Heart right ventricle (tissue), 16 donors: ENCODE results near the gene LCN15. TPM values are rescaled to one million over a fixed set of nuclear protein-coding genes. Genes with fewer than 3 reads are reported as not detected.
A peak's percentile ranks its signal among the peaks of the same experiment; 100 is the strongest.
"Not testable (repeated sequence)": the region's sequence is repeated elsewhere in the genome, so short reads cannot be mapped to it uniquely, and the experiment has no call there.

Source experiments
- ATAC-seq, 8 donors: fragments of 200-7000 bp; cut with Tn5 transposase; one replicate each; pipeline ENCODE4 v1.9.1; 2020; ENCODE audit warnings: mild to moderate bottlenecking in 8 of 8, moderate library complexity in 8 of 8, moderate number of reproducible peaks in 1 of 8
- DNase-seq, 2 donors: peaks; one replicate each; pipeline ENCODE4 v3.0.0-alpha.2; 2020
- H3K27ac ChIP-seq, 10 donors: fragments of 200-600 bp; sonication (generic) in 2 of 10; one replicate each; pipeline versions ENCODE4 v1.5.0 to v1.8.0; 2020 to 2022; ENCODE audit warnings: mild to moderate bottlenecking in 3 of 10
- H3K27me3 ChIP-seq, 7 donors: fragments of 200-600 bp; one replicate each; pipeline ENCODE4 v1.8.0; 2021 to 2022; ENCODE audit warnings: mild to moderate bottlenecking in 2 of 7
- H3K36me3 ChIP-seq, 9 donors: fragments of 200-600 bp; sonication (generic) in 1 of 9; one replicate each; pipeline versions ENCODE4 v1.5.0 to v1.8.0; 2020 to 2022; ENCODE audit warnings: mild to moderate bottlenecking in 2 of 9
- H3K4me1 ChIP-seq, 9 donors: fragments of 200-600 bp; sonication (generic) in 1 of 9; one replicate each; pipeline versions ENCODE4 v1.5.0 to v1.8.0; 2020 to 2022; ENCODE audit warnings: mild to moderate bottlenecking in 4 of 9
- H3K4me3 ChIP-seq, 10 donors: fragments of 200-600 bp; sonication (generic) in 2 of 10; one replicate each; pipeline versions ENCODE4 v1.5.0 to v1.8.0; 2020 to 2022; ENCODE audit warnings: mild to moderate bottlenecking in 7 of 10, moderate library complexity in 2 of 10
- H3K9me3 ChIP-seq, 11 donors: fragments of 200-600 bp in 10 of 11; sonication (generic) in 2 of 11; one replicate each; pipeline versions ENCODE4 v1.5.0 to v1.8.0; 2013 to 2022; ENCODE audit warnings: mild to moderate bottlenecking in 2 of 11, control low read depth in 1 of 11, moderate library complexity in 1 of 11
- CTCF ChIP-seq, 9 donors: fragments of 200-600 bp; sonication (generic) in 2 of 9; IDR thresholded peaks; one replicate each; pipeline versions ENCODE4 v1.5.0 to v1.8.0; 2021 to 2022; ENCODE audit warnings: antibody characterized with exemption in 9 of 9, mild to moderate bottlenecking in 5 of 9, moderate library complexity in 1 of 9
- WGBS, 2 donors: extraction: QIAGEN DNeasy Blood & Tissue Kit; methylation state at CpG; one replicate each; pipeline ENCODE4 v1.1.7; 2013; ENCODE audit warnings: inconsistent platforms in 1 of 2; 5-methylcytosine and 5-hydroxymethylcytosine counted together
- intact Hi-C, 10 donors: fragments of 100-400 bp; cut with DNase I; formaldehyde crosslinking; loops; one replicate each; pipeline versions ENCODE4 v1.11.1 to v1.14.2; 2022
- polyA plus RNA-seq, 2 donors: library from polyadenylated mRNA; stranded (reverse); fragments of 200-250 nt; gene quantifications; one replicate each; pipeline ENCODE4 v1.2.3, GENCODE V29; 2013
- total RNA-seq, 10 donors: library from RNA; stranded (reverse); fragmentation: NEBNext Ultra II Directional in 3 of 10; extraction: Animal tissue kit (Norgen Biotek cat#: 25700) in 3 of 10; gene quantifications; one replicate each; pipeline versions ENCODE4 v1.2.1 to v1.2.4, GENCODE V29; 2021 to 2023
- donor health status: Arrhythmogenic right ventricular cardiomyopathy.
- donor health status: ischemic (EF 13 %, LVEDD 7.1; RV severe dilation, severe dysfunction).
- donor health status: healthy with polysubstance abuse.
- donor health status: DM: no; HTN: yes; CAD: no.
- donor health status: DM: no; HTN: no; CAD: no.
- donor health status: ischemic (EF 25% LVEDD 6.9; RV normal size, moderate dysfunction).
- donor health status: ischemic (EF 25% LVEDD 5.7; RV mildly dilated, moderate dysfunction).
- donor health status: healthy.
- donor health status: DM: yes; HTN: yes; CAD: no.
- donor health status: Ischemic cardiomyopathy.
- donor health status: ischemic (EF 35%, LVEDD 5.7; RV mildly dilated, moderate dysfunction).
- donor health status: nonischemic (EF 11% LVEDD 7.7; RV severe dilation, severe dysfunction).
- donor health status: DM: yes; HTN: yes; CAD: no.
- donor health status: PGD.
- donor health status: ischemic (EF 29% LVEDD 5.4; RV normal size, mild dysfunction).
- donor health status: nonischemic (EF 23%, LVEDD 6.1; RV moderate dilation, normal function).

The LCN15 gene
- total and polyA plus RNA-seq, 12 donors: 0.85 to 20.1 (median 1.3) TPM; not detected in 7

- ATAC-seq: peak in 2 of 8 donors; percentile 35
- WGBS, 2 donors: 13% methylated on average over 16 of the region's 16 CpGs
Observed at GRCh38 chr9:136769710-136770191, 5.4 kb upstream of the LCN15 start.

GRCh38 chr9:136766410-136767120, 2.2 kb upstream of the LCN15 start:
- H3K4me3 ChIP-seq, intact Hi-C loops, H3K9me3 ChIP-seq, H3K36me3 ChIP-seq, H3K27ac ChIP-seq, ATAC-seq: not testable (repeated sequence)
- peaks cover 0 to 32% (median 11%) of the 10 kb centered on the region in 7 donors for H3K27me3 ChIP-seq
- peak; percentile 49 to 50 for DNase-seq
- TF ChIP-seq CTCF (IDR thresholded peaks at IDR 0.05): peak; percentile 8 to 59 (median 46)
- H3K4me1 ChIP-seq: peaks cover 0 to 22% (median 4%) of the 10 kb centered on the region in 9 donors
- 36 to 41% methylated on average over 18 of the region's 18 CpGs for WGBS, 2 donors

More at GRCh38 chr9:136769710-136770191, 5.4 kb upstream of the LCN15 start:
- Histone ChIP-seq H3K4me1 (peaks cover 0 to 15% (median 4%) of the 10 kb centered on the region in 9 donors), H3K27me3 (peaks cover 0 to 12% (median 7%) of the 10 kb centered on the region in 7 donors), H3K4me3 (no peak overlapping the region), H3K36me3 (no peaks in the 10 kb centered on the region), H3K9me3 (peaks cover 0 to 12% (median 0%) of the 10 kb centered on the region in 11 donors), H3K27ac (no peak overlapping the region)
- no peak for DNase-seq
- TF ChIP-seq CTCF (IDR thresholded peaks at IDR 0.05): peak in 8 of 9 donors; percentile 23 to 52 (median 48)
- intact Hi-C loops: no loop called here

GRCh38 chr9:136765745-136766409, 1.6 kb upstream of the LCN15 start:
- H3K4me3 ChIP-seq, H3K36me3 ChIP-seq, ATAC-seq, DNase-seq, intact Hi-C loops, H3K9me3 ChIP-seq: not testable (repeated sequence)
- peaks cover 0 to 32% (median 11%) of the 10 kb centered on the region in 7 donors for H3K27me3 ChIP-seq
- 89 to 92% methylated on average over 14 of the region's 14 CpGs for WGBS, 2 donors
- peaks cover 0 to 27% (median 7%) of the 10 kb centered on the region in 9 donors for H3K4me1 ChIP-seq
- H3K27ac ChIP-seq: peak overlapping the region in 3 of 10 donors; percentile 43 to 55 (median 49)

GRCh38 chr9:136765041-136765440, 723 bp upstream of the LCN15 start:
- Histone ChIP-seq H3K36me3 (no peaks in the 10 kb centered on the region), H3K27ac (peak overlapping the region in 6 of 10 donors; percentile 40 to 67 (median 52)), H3K4me3 (no peak overlapping the region), H3K27me3 (peaks cover 0 to 35% (median 11%) of the 10 kb centered on the region in 7 donors), H3K4me1 (peaks cover 0 to 32% (median 8%) of the 10 kb centered on the region in 9 donors), H3K9me3 (no peaks in the 10 kb centered on the region)
- intact Hi-C loops: no loop called here
- no peak for TF ChIP-seq CTCF (IDR thresholded peaks at IDR 0.05)
- WGBS, 2 donors: 71 to 78% methylated on average over 14 of the region's 14 CpGs
- peak; percentile 49 to 82 (median 68) for ATAC-seq
- DNase-seq: peak; percentile 46 to 48
